ENCODE results near the gene C6. TPM values are rescaled to one million over a fixed set of nuclear protein-coding genes. Genes with fewer than 3 reads are reported as not detected.

C6 gene
- polyA plus RNA-seq, 1 donor (not counting 4 experiments of a cell fraction or from before 2014, with no cell fraction given) = not detected

DNA sequence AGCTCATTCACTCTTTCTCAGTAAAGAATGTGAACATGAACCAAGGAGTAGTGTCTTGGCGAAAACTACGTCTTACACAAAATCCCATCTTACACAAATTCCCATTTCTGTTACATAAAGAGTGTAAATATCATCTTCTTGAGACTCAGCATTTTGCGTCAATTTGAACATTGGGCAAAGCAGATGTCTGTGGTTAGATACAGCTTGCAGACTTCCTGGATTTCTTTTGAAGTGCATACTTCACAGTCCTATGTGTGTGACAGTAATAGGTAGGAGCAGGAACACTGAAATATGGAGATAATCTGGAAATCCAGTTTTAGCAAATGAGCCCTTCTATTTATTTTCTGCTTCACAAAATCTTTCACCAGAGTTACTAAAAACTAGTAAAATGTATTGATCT is 58.8 kb downstream of the C6 start:
- H3K27me3 ChIP-seq (ENCODE audit: control insufficient read depth, extremely low read depth, insufficient read depth, low read length) = no peaks in the 10 kb centered on the region
- H3K27ac ChIP-seq (ENCODE audit: control insufficient read depth, insufficient read depth, low read length) = no peak overlapping the region
- no peak for FAIRE-seq
- H3K79me2 ChIP-seq (ENCODE audit: control insufficient read depth, insufficient read depth, low read length) = no peaks in the 10 kb centered on the region
- no peak for TF ChIP-seq EZH2 (IDR thresholded peaks at IDR 0.05; ENCODE audit: low read length)
- TF ChIP-seq, protein P1, sequence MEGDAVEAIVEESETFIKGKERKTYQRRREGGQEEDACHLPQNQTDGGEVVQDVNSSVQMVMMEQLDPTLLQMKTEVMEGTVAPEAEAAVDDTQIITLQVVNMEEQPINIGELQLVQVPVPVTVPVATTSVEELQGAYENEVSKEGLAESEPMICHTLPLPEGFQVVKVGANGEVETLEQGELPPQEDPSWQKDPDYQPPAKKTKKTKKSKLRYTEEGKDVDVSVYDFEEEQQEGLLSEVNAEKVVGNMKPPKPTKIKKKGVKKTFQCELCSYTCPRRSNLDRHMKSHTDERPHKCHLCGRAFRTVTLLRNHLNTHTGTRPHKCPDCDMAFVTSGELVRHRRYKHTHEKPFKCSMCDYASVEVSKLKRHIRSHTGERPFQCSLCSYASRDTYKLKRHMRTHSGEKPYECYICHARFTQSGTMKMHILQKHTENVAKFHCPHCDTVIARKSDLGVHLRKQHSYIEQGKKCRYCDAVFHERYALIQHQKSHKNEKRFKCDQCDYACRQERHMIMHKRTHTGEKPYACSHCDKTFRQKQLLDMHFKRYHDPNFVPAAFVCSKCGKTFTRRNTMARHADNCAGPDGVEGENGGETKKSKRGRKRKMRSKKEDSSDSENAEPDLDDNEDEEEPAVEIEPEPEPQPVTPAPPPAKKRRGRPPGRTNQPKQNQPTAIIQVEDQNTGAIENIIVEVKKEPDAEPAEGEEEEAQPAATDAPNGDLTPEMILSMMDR (optimal IDR thresholded peaks at IDR 0.05 in 1 of 3, IDR thresholded peaks at IDR 0.05 in 1 of 3, conservative IDR thresholded peaks at IDR 0.05 in 1 of 3; ENCODE audit: extremely low read depth in 1 of 3, insufficient read depth in 2 of 3, low read length in 3 of 3) = no peak
- H3K4me2 ChIP-seq (ENCODE audit: control insufficient read depth, extremely low read depth, insufficient read depth, low read depth, low read length) = no peak overlapping the region
- H2AFZ ChIP-seq (ENCODE audit: control insufficient read depth, low read length) = no peak overlapping the region
- no peaks in the 10 kb centered on the region for H3K4me1 ChIP-seq (ENCODE audit: control insufficient read depth, extremely low read depth, insufficient read depth, low read length)
- no peak for DNase-seq (ENCODE audit: low read depth, low spot score)
- H3K4me3 ChIP-seq (ENCODE audit: control insufficient read depth in 2 of 3, extremely low read depth in 1 of 3, insufficient read depth in 2 of 3, low read depth in 1 of 3, low read length in 3 of 3) = no peak overlapping the region
- dilution Hi-C loops (cut with MboI; ENCODE audit: extremely low pct_ligation_motif_present, low sequenced_read_pairs) = no loop called here
- no peaks in the 10 kb centered on the region for H4K20me1 ChIP-seq (ENCODE audit: control insufficient read depth, extremely low read depth, insufficient read depth, low read length)
- no peaks in the 10 kb centered on the region for H3K9me3 ChIP-seq (ENCODE audit: control insufficient read depth, low read depth, low read length)
- H3K9me1 ChIP-seq (ENCODE audit: control insufficient read depth, extremely low read depth, insufficient read depth, low read length) = no peaks in the 10 kb centered on the region
- H3K36me3 ChIP-seq (ENCODE audit: control insufficient read depth in 2 of 2, extremely low read depth in 1 of 2, insufficient read depth in 2 of 2, low read length in 2 of 2) = no peaks in the 10 kb centered on the region
- H3K9ac ChIP-seq (ENCODE audit: control insufficient read depth, extremely low read depth, insufficient read depth, low read length) = no peak overlapping the region

DNA sequence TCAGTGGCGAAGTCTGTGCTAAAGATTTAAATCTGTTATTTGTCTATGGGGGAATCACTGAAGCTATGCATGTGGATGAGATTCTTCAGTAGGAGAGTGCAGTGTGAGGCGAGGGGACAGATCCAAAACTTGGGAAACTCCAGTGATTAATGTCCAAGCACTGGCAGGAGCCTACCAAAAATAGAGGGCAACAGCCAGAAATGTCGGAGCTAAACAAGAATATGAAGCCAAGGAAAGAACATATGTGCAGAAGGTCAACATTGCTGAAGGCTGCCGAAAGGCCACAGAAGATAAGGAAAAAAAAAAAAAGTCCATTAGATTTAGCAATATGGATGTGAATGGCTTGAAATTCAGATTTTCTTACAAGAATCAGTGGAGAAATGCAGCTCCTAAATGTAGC is 61.8 kb downstream of the C6 start:
- Histone ChIP-seq H2AFZ (ENCODE audit: control insufficient read depth, low read length) (no peak overlapping the region), H3K27ac (ENCODE audit: control insufficient read depth, insufficient read depth, low read length) (no peak overlapping the region), H4K20me1 (ENCODE audit: control insufficient read depth, extremely low read depth, insufficient read depth, low read length) (no peaks in the 10 kb centered on the region), H3K4me1 (ENCODE audit: control insufficient read depth, extremely low read depth, insufficient read depth, low read length) (no peaks in the 10 kb centered on the region), H3K9ac (ENCODE audit: control insufficient read depth, extremely low read depth, insufficient read depth, low read length) (no peak overlapping the region), H3K4me2 (ENCODE audit: control insufficient read depth, extremely low read depth, insufficient read depth, low read depth, low read length) (no peak overlapping the region), H3K27me3 (ENCODE audit: control insufficient read depth, extremely low read depth, insufficient read depth, low read length) (no peaks in the 10 kb centered on the region), H3K9me3 (ENCODE audit: control insufficient read depth, low read depth, low read length) (no peaks in the 10 kb centered on the region), H3K9me1 (ENCODE audit: control insufficient read depth, extremely low read depth, insufficient read depth, low read length) (no peaks in the 10 kb centered on the region), H3K79me2 (ENCODE audit: control insufficient read depth, insufficient read depth, low read length) (no peaks in the 10 kb centered on the region), H3K36me3 (ENCODE audit: control insufficient read depth in 2 of 2, extremely low read depth in 1 of 2, insufficient read depth in 2 of 2, low read length in 2 of 2) (no peaks in the 10 kb centered on the region), H3K4me3 (ENCODE audit: control insufficient read depth in 2 of 3, extremely low read depth in 1 of 3, insufficient read depth in 2 of 3, low read depth in 1 of 3, low read length in 3 of 3) (no peak overlapping the region)
- TF ChIP-seq EZH2 (IDR thresholded peaks at IDR 0.05; ENCODE audit: low read length) = no peak
- TF ChIP-seq, protein P1 (optimal IDR thresholded peaks at IDR 0.05 in 1 of 3, IDR thresholded peaks at IDR 0.05 in 1 of 3, conservative IDR thresholded peaks at IDR 0.05 in 1 of 3; ENCODE audit: extremely low read depth in 1 of 3, insufficient read depth in 2 of 3, low read length in 3 of 3) = no peak
- no peak for FAIRE-seq
- DNase-seq (ENCODE audit: low read depth, low spot score) = no peak
- dilution Hi-C loops (cut with MboI; ENCODE audit: extremely low pct_ligation_motif_present, low sequenced_read_pairs) = no loop called here

Data from keratinocyte (primary cell).